Thymus (tissue), 11 donors: ENCODE measurements around the gene SYNE3. TPM values are rescaled to one million over a fixed set of nuclear protein-coding genes. Genes with fewer than 3 reads are reported as not detected.

ENCODE experiments used
- DNase-seq, 9 donors: peaks; one replicate each; pipeline ENCODE4 v3.0.0-alpha.2; 2013; ENCODE audit warnings: low spot score in 9 of 9, low read depth in 6 of 9, missing footprints in 1 of 9
- H3K27ac ChIP-seq, 2 donors: one replicate each; pipeline ENCODE4 v1.5.1; 2013; ENCODE audit warnings: control low read depth in 1 of 2, low read depth in 1 of 2, low read length in 1 of 2, mild to moderate bottlenecking in 1 of 2, moderate library complexity in 1 of 2
- H3K27me3 ChIP-seq, 2 donors: one replicate each; pipeline ENCODE4 v1.5.1; 2013; ENCODE audit warnings: low read length in 1 of 2; ENCODE audit not compliant: control insufficient read depth in 2 of 2, insufficient read depth in 1 of 2
- H3K36me3 ChIP-seq, 2 donors: one replicate each; pipeline ENCODE4 v1.5.1; 2013; ENCODE audit warnings: low read length in 1 of 2, mild to moderate bottlenecking in 1 of 2, moderate library complexity in 1 of 2; ENCODE audit not compliant: control insufficient read depth in 2 of 2, insufficient read depth in 2 of 2
- H3K4me1 ChIP-seq, 2 donors: one replicate each; pipeline ENCODE4 v1.5.1; 2013; ENCODE audit warnings: low read length in 2 of 2; ENCODE audit not compliant: control insufficient read depth in 2 of 2, insufficient read depth in 2 of 2
- H3K4me3 ChIP-seq, 2 donors: one replicate each; pipeline ENCODE4 v1.5.1; 2013; ENCODE audit warnings: low read length in 2 of 2, control low read depth in 1 of 2, mild to moderate bottlenecking in 1 of 2
- H3K9me3 ChIP-seq, 2 donors: one replicate each; pipeline ENCODE4 v1.5.1; 2013; ENCODE audit warnings: low read length in 1 of 2, mild to moderate bottlenecking in 1 of 2; ENCODE audit not compliant: control insufficient read depth in 2 of 2, insufficient read depth in 1 of 2
- WGBS: extraction: QIAGEN DNeasy Blood & Tissue Kit; methylation state at CpG from one replicate; pipeline ENCODE4 v1.1.7; 2013; 5-methylcytosine and 5-hydroxymethylcytosine counted together
- polyA plus RNA-seq: library from polyadenylated mRNA; stranded (reverse); fragments of 200-250 nt; gene quantifications from one replicate; pipeline ENCODE4 v1.2.3, GENCODE V29; 2013
- total RNA-seq: library from RNA; stranded (reverse); fragments of 120-200 nt; gene quantifications from one replicate; pipeline ENCODE4 v1.2.4, GENCODE V29; 2013
- donor health status: healthy.

Gene SYNE3
- total and polyA plus RNA-seq, 2 donors: 1.7 to 3.1 TPM

DNA sequence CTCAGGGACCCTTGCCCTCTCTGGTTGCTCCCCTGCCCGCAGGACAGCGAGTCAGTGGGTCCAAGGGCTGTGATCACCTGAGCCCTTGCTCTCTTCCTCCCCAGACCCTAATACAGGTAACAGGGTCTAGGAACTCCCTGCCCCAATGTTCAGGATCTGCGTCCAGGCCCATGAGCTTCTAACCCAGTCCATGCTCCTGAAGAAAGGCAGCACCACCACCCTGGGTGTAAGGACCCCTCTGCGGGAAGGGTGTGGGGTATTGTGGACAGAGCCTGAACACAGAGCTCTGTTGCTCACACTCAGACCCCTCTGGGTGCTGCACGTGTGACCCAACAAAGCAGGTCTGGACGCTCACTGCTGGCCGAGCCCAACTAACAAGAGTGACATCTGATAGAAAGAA, 36.7 kb upstream of the SYNE3 start:
- Histone ChIP-seq H3K36me3 (no peaks in the 10 kb centered on the region), H3K9me3 (no peaks in the 10 kb centered on the region), H3K27me3 (no peaks in the 10 kb centered on the region), H3K27ac (no peak overlapping the region), H3K4me3 (no peak overlapping the region), H3K4me1 (no peaks in the 10 kb centered on the region)
- 94% methylated on average over 7 of the region's 7 CpGs for WGBS
- no peak for DNase-seq

GRCh38 chr14:95551435-95551834, 35.0 kb upstream of the SYNE3 start:
- Histone ChIP-seq H3K4me1 (no peaks in the 10 kb centered on the region), H3K27ac (no peak overlapping the region)
- 100% methylated on average over 1 of the region's 1 CpG for WGBS

DNA sequence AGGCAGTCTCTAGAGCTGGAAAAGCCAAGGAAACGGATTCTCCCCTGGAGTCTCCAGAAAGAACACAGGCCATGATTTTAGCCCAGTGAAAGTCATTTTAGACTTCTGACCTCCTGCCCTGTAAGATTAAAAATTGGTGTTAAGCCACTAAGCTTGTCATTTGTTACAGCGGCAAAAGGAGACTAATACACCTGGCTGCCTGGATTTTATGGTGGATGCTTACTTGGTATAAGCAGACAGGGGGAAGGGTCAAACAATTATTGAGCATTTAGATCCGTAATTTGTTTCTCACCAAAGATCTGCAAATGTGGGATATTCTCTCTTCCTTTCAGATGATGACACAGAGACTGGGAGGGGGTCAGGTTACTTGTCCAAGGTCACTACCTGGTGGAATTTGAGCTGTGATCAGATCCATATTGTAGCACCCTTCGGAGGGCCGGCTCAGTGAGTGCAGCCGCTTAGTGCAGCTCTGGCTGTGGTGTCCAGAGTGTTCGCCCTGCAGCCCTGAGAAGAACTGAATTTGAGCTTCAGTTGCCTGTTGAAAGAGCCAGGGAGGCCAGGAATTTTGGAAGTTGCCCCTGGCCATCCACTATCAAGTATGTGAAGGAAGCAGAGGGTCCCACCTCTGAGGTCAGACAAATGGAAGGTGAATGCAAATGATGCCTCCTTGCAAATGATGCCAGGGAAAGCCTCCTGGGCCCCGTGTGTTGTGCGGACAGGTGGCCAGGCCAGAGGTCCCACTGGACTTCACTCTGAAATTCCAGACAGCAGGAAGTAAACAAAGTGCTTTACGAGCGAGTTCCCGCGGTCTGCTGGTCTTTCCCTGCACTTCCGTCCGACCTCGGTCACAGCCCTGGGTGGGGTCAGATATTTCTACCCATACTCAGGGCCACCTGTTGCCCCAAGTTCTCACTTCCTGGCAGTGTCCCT, 33.5 kb upstream of the SYNE3 start:
- no peaks in the 10 kb centered on the region for H3K9me3 ChIP-seq
- DNase-seq: no peak
- peaks cover 0 to 11% of the 10 kb centered on the region in 2 donors for H3K36me3 ChIP-seq
- no peaks in the 10 kb centered on the region for H3K4me1 ChIP-seq
- no peak overlapping the region for H3K27ac ChIP-seq
- WGBS: 89% methylated on average over 16 of the region's 16 CpGs
- H3K27me3 ChIP-seq: no peaks in the 10 kb centered on the region
- H3K4me3 ChIP-seq: no peak overlapping the region

More at GRCh38 chr14:95551435-95551834, 35.0 kb upstream of the SYNE3 start:
- H3K4me3 ChIP-seq: no peak overlapping the region
- H3K9me3 ChIP-seq: no peaks in the 10 kb centered on the region
- H3K27me3 ChIP-seq: no peaks in the 10 kb centered on the region
- DNase-seq: no peak
- H3K36me3 ChIP-seq: peaks cover 0 to 5% of the 10 kb centered on the region in 2 donors

GRCh38 chr14:95548328-95548929, 32.0 kb upstream of the SYNE3 start:
- H3K27me3 ChIP-seq: no peaks in the 10 kb centered on the region
- H3K27ac ChIP-seq: no peak overlapping the region
- no peaks in the 10 kb centered on the region for H3K4me1 ChIP-seq
- DNase-seq: no peak
- H3K9me3 ChIP-seq: no peaks in the 10 kb centered on the region
- H3K4me3 ChIP-seq: no peak overlapping the region
- WGBS: 98% methylated on average over 9 of the region's 9 CpGs
- H3K36me3 ChIP-seq: peaks cover 0 to 19% of the 10 kb centered on the region in 2 donors

- no peaks in the 10 kb centered on the region for H3K4me1 ChIP-seq
- H3K36me3 ChIP-seq: peaks cover 0 to 19% of the 10 kb centered on the region in 2 donors
- H3K27me3 ChIP-seq: no peaks in the 10 kb centered on the region
- no peak overlapping the region for H3K27ac ChIP-seq
- 90% methylated on average over 14 of the region's 14 CpGs for WGBS
- no peaks in the 10 kb centered on the region for H3K9me3 ChIP-seq
- DNase-seq: no peak
- H3K4me3 ChIP-seq: no peak overlapping the region
Observed at GRCh38 chr14:95547626-95548327, 31.3 kb upstream of the SYNE3 start.

DNA sequence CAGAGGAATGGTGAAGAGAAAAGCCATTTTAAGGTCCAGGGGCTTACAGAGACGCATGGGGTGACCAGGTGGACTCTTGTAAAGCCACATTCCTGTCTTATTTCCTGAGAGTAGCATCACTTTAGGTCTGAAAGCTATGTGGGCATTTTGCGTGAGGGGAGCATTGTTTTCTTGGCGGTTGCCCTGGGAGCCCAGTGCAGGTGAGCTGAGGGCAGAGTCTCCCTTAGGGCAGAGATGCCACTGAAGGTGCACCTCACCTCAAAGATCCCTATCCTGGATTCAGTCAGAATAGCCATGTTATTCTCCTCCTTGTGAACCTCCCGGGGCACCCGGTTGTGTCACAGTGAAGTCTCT, 30.8 kb upstream of the SYNE3 start:
- Histone ChIP-seq H3K36me3 (peaks cover 0 to 19% of the 10 kb centered on the region in 2 donors), H3K27me3 (no peaks in the 10 kb centered on the region), H3K27ac (no peak overlapping the region), H3K4me3 (no peak overlapping the region), H3K9me3 (no peaks in the 10 kb centered on the region), H3K4me1 (no peaks in the 10 kb centered on the region)
- DNase-seq: no peak
- WGBS: 92% methylated on average over 5 of the region's 5 CpGs

- peaks cover 0 to 19% of the 10 kb centered on the region in 2 donors for H3K36me3 ChIP-seq
Observed at GRCh38 chr14:95545515-95546168, 29.2 kb upstream of the SYNE3 start.

GRCh38 chr14:95544588-95544987, 28.1 kb upstream of the SYNE3 start:
- Histone ChIP-seq H3K9me3 (no peaks in the 10 kb centered on the region), H3K4me1 (no peaks in the 10 kb centered on the region), H3K4me3 (no peak overlapping the region), H3K27ac (no peak overlapping the region), H3K27me3 (no peaks in the 10 kb centered on the region), H3K36me3 (peaks cover 0 to 19% of the 10 kb centered on the region in 2 donors)
- no peak for DNase-seq
- 87% methylated on average over 8 of the region's 8 CpGs for WGBS

More at GRCh38 chr14:95545515-95546168, 29.2 kb upstream of the SYNE3 start:
- Histone ChIP-seq H3K9me3 (no peaks in the 10 kb centered on the region), H3K27ac (no peak overlapping the region), H3K4me3 (no peak overlapping the region), H3K27me3 (no peaks in the 10 kb centered on the region), H3K4me1 (no peaks in the 10 kb centered on the region)
- WGBS: 97% methylated on average over 5 of the region's 5 CpGs
- DNase-seq: no peak
